Activated T-cell treated with anti-CD3 and anti-CD28 coated beads, Interleukin-2, amount 50 U/mL, for 72 hours (primary cell): ENCODE results near the gene RNASE7. TPM values are rescaled to one million over a fixed set of nuclear protein-coding genes. Genes with fewer than 3 reads are reported as not detected.
A peak's percentile ranks its signal among the peaks of the same experiment; 100 is the strongest.

Experiments used
- ATAC-seq, 2 donors: fragments of 150-1000 bp; cut with Tn5 transposase; replicated peaks in 1 of 2; 2 replicates each; pipeline ENCODE4 v1.10.0; 2021; ENCODE audit warnings: moderate library complexity in 2 of 2, mild to moderate bottlenecking in 1 of 2
- DNase-seq, 2 donors: peaks; one replicate each; pipeline ENCODE4 v3.0.0; 2021 to 2022; ENCODE audit warnings: mixed read lengths in 1 of 2
- H3K27ac Mint-ChIP-seq: one replicate; pipeline ENCODE4 v1.8.0; 2022; ENCODE audit warnings: mild to moderate bottlenecking, moderate library complexity, mixed read lengths
- H3K27me3 Mint-ChIP-seq: one replicate; pipeline ENCODE4 v1.8.0; 2022; ENCODE audit warnings: low read depth, mixed read lengths
- H3K36me3 Mint-ChIP-seq, 2 donors: one replicate each; pipeline ENCODE4 v1.8.0; 2022; ENCODE audit warnings: mixed read lengths in 2 of 2, mild to moderate bottlenecking in 1 of 2; ENCODE audit not compliant: insufficient read depth in 2 of 2
- H3K4me1 Mint-ChIP-seq: one replicate; pipeline ENCODE4 v1.8.0; 2022; ENCODE audit warnings: low read depth, mixed read lengths
- H3K4me3 Mint-ChIP-seq, 2 donors: one replicate each; pipeline ENCODE4 v1.8.0; 2022; ENCODE audit warnings: mild to moderate bottlenecking in 2 of 2, mixed read lengths in 2 of 2, moderate library complexity in 2 of 2
- H3K9me3 Mint-ChIP-seq, 2 donors: one replicate each; pipeline ENCODE4 v1.8.0; 2022; ENCODE audit warnings: mixed read lengths in 2 of 2
- total RNA-seq, 2 donors: library from RNA; stranded (reverse); gene quantifications; one replicate each; pipeline ENCODE4 v1.2.3, GENCODE V29; 2022

Gene RNASE7
- total RNA-seq, 2 donors from 2014 or later: not detected

- H3K4me3 Mint-ChIP-seq: no peak overlapping the region
- ATAC-seq: no peak
- H3K27ac Mint-ChIP-seq: no peak overlapping the region
- no peaks in the 10 kb centered on the region for H3K9me3 Mint-ChIP-seq
- peaks cover 10% of the 10 kb centered on the region for H3K4me1 Mint-ChIP-seq
- H3K27me3 Mint-ChIP-seq: peaks cover 19% of the 10 kb centered on the region
- no peak for DNase-seq
- no peaks in the 10 kb centered on the region for H3K36me3 Mint-ChIP-seq
These were observed 15.7 kb upstream of the RNASE7 start for GRCh38 chr14:21026274-21026987.

GRCh38 chr14:21026988-21027315, 15.2 kb upstream of the RNASE7 start:
- H3K4me3 Mint-ChIP-seq: no peak overlapping the region
- DNase-seq: no peak
- no peak overlapping the region for H3K27ac Mint-ChIP-seq
- peaks cover 10% of the 10 kb centered on the region for H3K4me1 Mint-ChIP-seq
- H3K27me3 Mint-ChIP-seq: peaks cover 19% of the 10 kb centered on the region
- no peaks in the 10 kb centered on the region for H3K36me3 Mint-ChIP-seq
- H3K9me3 Mint-ChIP-seq: no peaks in the 10 kb centered on the region
- no peak for ATAC-seq

DNA sequence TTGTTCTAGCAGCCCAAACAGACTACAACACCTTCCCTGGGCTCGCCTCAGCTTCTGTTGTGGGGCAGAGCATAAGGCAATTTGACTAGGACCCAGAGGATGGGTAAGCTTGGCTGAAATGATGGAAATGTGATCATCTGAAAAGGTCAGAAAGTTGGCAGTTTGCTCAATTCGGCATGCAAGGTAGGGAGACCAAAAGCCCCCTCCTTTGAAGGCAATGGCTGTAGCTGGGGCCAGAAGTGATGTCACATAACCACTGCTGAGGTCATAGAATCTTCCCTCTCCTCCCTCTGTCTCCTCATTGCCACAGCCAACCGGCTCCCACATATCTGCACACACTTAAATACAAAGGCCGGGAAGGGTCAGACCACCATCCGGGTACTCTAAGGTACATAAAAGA, 12.2 kb upstream of the RNASE7 start, which contains the start of gene TPPP2:
TSS of gene TPPP2 (plus strand) at position 301 of the 400 bp plus-strand sequence. CDS start 365 bp downstream, outside the sequence.
- H3K4me1 Mint-ChIP-seq: no peaks in the 10 kb centered on the region
- no peak within 1 kb of the TSS for H3K4me3 Mint-ChIP-seq
- no peaks in the 10 kb centered on the region for H3K9me3 Mint-ChIP-seq
- no peak within 1 kb of the TSS for H3K27ac Mint-ChIP-seq
- H3K27me3 Mint-ChIP-seq: no peaks in the 10 kb centered on the region
- H3K36me3 Mint-ChIP-seq: no peaks in the 10 kb centered on the region
- DNase-seq (no peak), ATAC-seq (no peak)

DNA sequence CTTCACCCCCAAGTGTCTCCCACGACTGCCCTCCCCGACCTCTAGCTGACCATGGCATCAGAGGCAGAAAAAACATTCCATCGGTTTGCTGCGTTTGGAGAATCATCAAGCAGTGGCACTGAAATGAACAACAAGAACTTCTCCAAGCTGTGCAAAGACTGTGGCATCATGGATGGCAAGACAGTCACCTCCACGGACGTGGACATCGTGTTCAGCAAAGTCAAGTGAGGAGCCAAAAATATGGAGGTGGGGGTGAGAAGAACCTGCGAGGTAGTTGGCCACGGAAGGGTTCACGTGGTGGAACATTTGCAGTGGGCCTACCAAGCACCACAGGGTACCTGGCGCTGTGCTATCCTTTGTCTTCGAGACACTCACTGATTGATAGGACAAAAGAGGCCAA, 11.6 kb upstream of the RNASE7 start:
- DNase-seq (no peak), ATAC-seq (no peak)
- H3K27ac Mint-ChIP-seq: no peak overlapping the region
- no peak overlapping the region for H3K4me3 Mint-ChIP-seq
- no peaks in the 10 kb centered on the region for H3K4me1 Mint-ChIP-seq
- H3K27me3 Mint-ChIP-seq: no peaks in the 10 kb centered on the region
- H3K9me3 Mint-ChIP-seq: no peaks in the 10 kb centered on the region
- H3K36me3 Mint-ChIP-seq: no peaks in the 10 kb centered on the region

DNA sequence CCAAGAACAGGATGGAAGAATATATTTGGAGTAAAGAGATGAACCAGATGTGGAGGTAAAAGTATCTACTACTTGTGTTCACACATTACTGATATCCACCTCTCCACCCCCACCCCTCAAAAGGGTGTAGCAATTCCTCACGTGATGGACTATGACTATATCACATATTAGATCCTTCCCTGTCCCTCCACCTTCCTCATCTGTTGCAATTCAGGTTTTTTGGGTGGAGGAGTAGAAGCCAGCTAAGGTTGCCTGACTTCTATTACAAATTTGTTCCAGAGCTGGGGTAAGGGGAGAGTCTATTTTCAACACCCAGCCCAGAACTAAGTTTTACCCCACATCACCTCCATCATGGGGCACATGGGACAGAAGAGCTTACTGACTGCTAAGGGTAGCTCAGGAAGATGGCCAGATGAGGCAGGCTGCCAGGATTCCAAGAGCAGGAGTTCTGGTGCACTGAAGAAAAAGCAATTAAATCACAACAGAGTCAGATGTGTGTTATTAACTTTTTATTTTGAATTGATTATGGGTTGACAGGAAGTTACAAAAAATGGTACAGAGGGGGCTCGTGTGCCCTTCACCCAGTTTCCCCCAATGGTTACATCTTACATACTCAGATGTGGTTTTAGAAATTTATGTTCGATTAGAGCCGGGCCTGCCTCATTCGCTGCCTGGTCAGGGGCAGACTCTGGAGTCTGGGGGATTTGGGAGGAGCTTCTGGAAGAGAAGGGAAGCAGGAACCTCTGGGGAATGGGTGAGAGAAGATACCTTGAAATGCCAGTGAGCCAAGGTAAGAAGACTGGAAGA, 9.6 kb upstream of the RNASE7 start:
- Mint-ChIP-seq H3K4me3 (no peak overlapping the region), H3K36me3 (no peaks in the 10 kb centered on the region), H3K27me3 (no peaks in the 10 kb centered on the region), H3K27ac (no peak overlapping the region), H3K4me1 (no peaks in the 10 kb centered on the region), H3K9me3 (no peaks in the 10 kb centered on the region)
- DNase-seq: no peak
- ATAC-seq: no peak

GRCh38 chr14:21033133-21033698, 8.9 kb upstream of the RNASE7 start:
- ATAC-seq (no peak), DNase-seq (no peak)
- H3K9me3 Mint-ChIP-seq: no peaks in the 10 kb centered on the region
- no peaks in the 10 kb centered on the region for H3K27me3 Mint-ChIP-seq
- no peaks in the 10 kb centered on the region for H3K36me3 Mint-ChIP-seq
- H3K4me3 Mint-ChIP-seq: no peak overlapping the region
- no peak overlapping the region for H3K27ac Mint-ChIP-seq
- no peaks in the 10 kb centered on the region for H3K4me1 Mint-ChIP-seq

DNA sequence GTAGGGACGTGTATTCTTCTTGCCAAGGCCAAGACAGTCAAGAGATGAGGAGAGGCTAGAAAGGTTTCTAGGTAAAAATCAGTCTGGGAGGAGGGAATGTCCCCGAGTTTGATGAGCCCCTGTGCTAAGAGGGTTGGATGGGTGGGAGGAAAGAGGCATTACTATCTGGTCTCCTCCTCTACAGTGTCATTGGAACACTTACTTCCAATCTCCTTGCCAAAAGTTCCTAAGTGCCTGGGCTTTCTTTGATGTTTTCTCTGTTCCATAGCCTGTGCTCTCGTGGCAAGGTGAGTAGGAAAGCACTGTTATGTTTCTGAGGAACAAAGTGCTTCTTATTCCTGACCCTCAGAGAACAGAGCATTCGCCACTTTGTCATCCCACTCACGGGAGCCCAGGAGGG, 7.5 kb upstream of the RNASE7 start, which contains the start of gene RNASE13:
TSS of gene RNASE13 (minus strand) at position 101 of the 400 bp plus-strand sequence. CDS start 519 bp downstream, outside the sequence.
- ATAC-seq: no peak
- Mint-ChIP-seq H3K27ac (no peak within 1 kb of the TSS), H3K4me3 (no peak within 1 kb of the TSS), H3K27me3 (no peaks in the 10 kb centered on the region), H3K36me3 (no peaks in the 10 kb centered on the region), H3K9me3 (no peaks in the 10 kb centered on the region), H3K4me1 (no peaks in the 10 kb centered on the region)
- DNase-seq: no peak

- H3K36me3 Mint-ChIP-seq: no peaks in the 10 kb centered on the region
- H3K4me3 Mint-ChIP-seq: no peak overlapping the region
- H3K9me3 Mint-ChIP-seq: no peaks in the 10 kb centered on the region
- no peaks in the 10 kb centered on the region for H3K4me1 Mint-ChIP-seq
- no peaks in the 10 kb centered on the region for H3K27me3 Mint-ChIP-seq
- ATAC-seq (peak in 1 of 2 donors; percentile 33), DNase-seq (no peak)
- no peak overlapping the region for H3K27ac Mint-ChIP-seq
These were observed 5.4 kb upstream of the RNASE7 start for GRCh38 chr14:21036751-21037150.

DNA sequence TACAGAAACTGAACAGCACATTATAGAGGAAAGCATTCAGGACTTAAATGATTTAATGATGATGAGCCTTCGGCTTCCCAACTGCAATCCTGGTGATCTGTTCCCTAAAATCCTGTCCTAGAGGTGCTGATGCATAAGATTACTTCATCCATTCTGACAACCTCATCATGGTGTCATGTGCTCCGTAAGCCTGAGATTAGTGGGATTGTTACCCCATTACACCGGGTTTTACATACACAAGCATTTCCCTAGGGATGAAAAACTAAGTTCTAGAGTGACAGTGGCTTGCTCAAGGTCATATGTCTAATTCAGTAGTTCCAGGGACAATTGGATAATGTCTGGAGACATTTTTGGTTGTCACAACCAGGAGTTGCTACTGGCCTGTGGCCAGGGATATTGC, 5.0 kb upstream of the RNASE7 start:
- Mint-ChIP-seq H3K4me3 (no peak overlapping the region), H3K4me1 (no peaks in the 10 kb centered on the region), H3K9me3 (no peaks in the 10 kb centered on the region), H3K27ac (no peak overlapping the region), H3K27me3 (peaks cover 2% of the 10 kb centered on the region), H3K36me3 (no peaks in the 10 kb centered on the region)
- DNase-seq (no peak), ATAC-seq (no peak)

- H3K4me1 Mint-ChIP-seq: no peaks in the 10 kb centered on the region
- ATAC-seq (no peak), DNase-seq (no peak)
- no peaks in the 10 kb centered on the region for H3K9me3 Mint-ChIP-seq
- H3K27me3 Mint-ChIP-seq: peaks cover 9% of the 10 kb centered on the region
- no peak overlapping the region for H3K27ac Mint-ChIP-seq
- H3K4me3 Mint-ChIP-seq: no peak overlapping the region
- H3K36me3 Mint-ChIP-seq: no peaks in the 10 kb centered on the region
These were observed 3.4 kb upstream of the RNASE7 start for GRCh38 chr14:21038441-21039422.

GRCh38 chr14:21039585-21040369, 2.4 kb upstream of the RNASE7 start:
- ATAC-seq: peak; percentile 72 to 77
- Mint-ChIP-seq H3K9me3 (no peaks in the 10 kb centered on the region), H3K36me3 (no peaks in the 10 kb centered on the region), H3K4me3 (no peak overlapping the region), H3K4me1 (no peaks in the 10 kb centered on the region), H3K27me3 (peaks cover 9% of the 10 kb centered on the region), H3K27ac (no peak overlapping the region)
- peak; percentile 17 to 20 for DNase-seq

GRCh38 chr14:21040370-21040925, 1.7 kb upstream of the RNASE7 start:
- Mint-ChIP-seq H3K27ac (no peak overlapping the region), H3K9me3 (no peaks in the 10 kb centered on the region), H3K4me3 (no peak overlapping the region), H3K36me3 (no peaks in the 10 kb centered on the region), H3K4me1 (no peaks in the 10 kb centered on the region), H3K27me3 (peaks cover 16% of the 10 kb centered on the region)
- ATAC-seq: no peak
- DNase-seq: no peak
